GM19240 (cell line): Measurements from ENCODE around the gene EXOSC7.
"Not testable (repeated sequence)": the region's sequence is repeated elsewhere in the genome, so short reads cannot be mapped to it uniquely, and the experiment has no call there.

ENCODE experiments used
- DNase-seq: peaks from one replicate; pipeline ENCODE4 v3.0.0; 2011; ENCODE audit warnings: low spot score; ENCODE audit not compliant: insufficient read length

Gene EXOSC7

DNA sequence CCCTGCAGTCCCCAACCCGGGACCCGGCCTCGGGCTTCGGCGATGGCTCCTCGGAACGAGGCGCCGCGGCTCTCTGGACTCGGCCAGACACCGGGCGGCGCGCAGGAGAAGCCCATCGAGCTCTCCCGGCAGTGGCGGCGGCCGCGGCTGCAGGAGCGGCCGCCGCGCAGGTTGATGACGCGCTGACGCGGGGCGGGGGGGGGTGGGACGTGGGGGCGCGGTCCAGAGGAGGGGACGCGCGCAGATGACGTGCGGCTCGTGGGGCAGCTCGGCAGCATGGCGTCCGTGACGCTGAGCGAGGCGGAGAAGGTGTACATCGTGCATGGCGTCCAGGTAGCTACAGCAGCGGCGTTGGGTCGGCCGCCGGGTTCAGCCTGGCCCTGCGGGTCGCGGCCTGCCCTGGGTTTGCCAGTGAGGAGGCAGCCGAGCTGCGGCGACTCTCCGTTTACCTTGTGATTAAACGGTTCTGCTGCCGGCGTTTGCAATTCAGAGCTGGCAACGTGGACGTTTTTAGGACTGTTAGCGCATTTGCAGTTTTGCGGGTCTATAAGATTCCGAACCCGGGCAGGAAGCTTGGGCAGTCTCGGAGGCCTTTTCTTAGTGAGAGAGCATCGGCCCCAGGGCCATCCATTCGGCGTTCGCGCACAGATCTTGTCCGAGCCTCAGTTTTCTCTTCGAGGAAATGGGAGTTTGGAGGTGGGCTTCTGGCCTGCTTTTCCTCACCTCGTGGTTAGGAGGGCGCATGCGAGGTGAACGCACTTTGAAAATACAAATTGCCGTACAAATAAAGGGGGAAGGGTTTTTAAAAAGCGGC lies at the start of gene EXOSC7, which contains the start of gene ZDHHC3:
EXOSC7 (plus strand) TSS at position 243 of the 814 bp plus-strand sequence; CDS start at position 277, 34 bp downstream.
ZDHHC3 (minus strand) TSS at position 173 of the 814 bp plus-strand sequence. CDS start 16,738 bp downstream, outside the sequence.
- DNase-seq = peak; percentile 71

DNA sequence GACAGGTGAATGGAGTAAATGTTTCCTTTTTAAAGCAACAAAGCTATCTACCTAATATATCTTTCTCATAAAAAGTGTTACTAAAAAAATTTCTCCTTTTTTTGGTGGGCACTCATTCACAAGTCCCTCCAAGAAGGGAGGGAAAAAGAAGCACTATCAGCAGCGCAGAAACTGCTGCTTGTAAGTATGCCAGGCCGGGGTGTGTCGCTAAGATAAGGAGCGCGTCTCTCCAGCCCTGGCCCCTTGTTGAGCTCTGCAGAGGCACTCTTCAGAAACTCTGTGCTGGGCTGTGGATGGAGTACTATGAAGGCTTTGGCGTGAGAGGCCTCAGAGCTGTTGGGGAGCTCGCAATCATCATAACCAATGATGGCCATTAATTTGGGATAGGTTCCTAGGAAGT lies 49.1 kb upstream of the EXOSC7 start:
- DNase-seq = no peak

DNA sequence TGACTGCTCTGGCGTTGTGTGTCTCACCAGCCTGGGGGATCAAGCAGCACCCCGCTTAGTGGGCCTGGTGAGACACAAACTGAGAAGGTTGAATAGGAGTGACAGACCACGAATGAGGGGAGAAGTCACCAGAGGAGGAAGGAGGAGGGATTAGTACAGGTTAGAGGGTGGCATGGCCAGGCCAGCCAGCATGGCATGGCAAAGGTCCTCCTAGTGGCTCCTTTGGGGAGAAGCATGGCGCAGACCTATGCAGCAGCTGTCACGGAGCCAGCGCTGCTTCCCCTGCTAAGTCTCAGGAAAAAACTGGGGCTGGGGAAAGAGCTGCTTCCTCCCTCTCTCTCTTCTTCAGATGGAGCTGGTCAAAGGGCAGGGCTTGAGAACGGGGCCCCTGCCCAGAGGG lies 48.7 kb upstream of the EXOSC7 start:
- no peak for DNase-seq

DNA sequence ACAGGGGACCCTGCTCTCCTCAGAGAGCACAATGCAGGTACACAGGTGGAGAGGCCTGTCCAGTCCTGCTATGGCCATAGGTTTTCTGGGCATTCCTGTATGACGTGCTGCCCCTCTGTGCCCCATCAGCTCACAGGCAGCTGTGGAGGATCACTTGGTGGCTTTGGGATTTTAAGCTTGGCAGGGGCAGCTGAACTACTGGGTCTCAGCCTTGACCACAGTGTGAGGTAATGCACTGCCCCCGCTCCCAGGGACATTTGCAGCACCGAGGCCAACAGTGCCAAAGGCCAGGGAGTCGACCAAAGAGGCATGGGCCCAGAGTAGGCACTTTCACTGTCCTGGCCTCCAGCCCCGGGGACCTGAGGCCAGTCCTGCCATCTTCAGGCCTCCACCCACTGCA lies 46.3 kb upstream of the EXOSC7 start:
- no peak for DNase-seq

DNA sequence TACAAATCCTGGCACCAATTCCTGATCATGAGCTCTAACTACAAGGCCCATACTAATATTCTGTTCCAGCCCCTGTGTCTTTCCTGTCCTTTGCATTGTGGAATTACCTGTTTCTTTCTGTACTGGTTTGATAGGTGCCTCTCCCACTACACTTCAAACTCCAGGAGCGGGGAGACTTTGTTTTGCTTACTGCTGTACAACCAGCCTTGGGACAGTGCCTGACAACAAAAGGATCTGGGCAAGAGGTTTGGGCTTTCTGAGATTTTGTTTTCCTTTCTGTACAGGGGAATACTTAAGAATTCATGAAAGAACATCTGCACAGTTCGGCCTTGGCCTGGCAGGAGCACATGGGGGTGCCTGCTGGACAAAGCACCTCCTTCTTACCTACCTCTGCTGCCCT lies 45.1 kb upstream of the EXOSC7 start:
- no peak for DNase-seq

DNA sequence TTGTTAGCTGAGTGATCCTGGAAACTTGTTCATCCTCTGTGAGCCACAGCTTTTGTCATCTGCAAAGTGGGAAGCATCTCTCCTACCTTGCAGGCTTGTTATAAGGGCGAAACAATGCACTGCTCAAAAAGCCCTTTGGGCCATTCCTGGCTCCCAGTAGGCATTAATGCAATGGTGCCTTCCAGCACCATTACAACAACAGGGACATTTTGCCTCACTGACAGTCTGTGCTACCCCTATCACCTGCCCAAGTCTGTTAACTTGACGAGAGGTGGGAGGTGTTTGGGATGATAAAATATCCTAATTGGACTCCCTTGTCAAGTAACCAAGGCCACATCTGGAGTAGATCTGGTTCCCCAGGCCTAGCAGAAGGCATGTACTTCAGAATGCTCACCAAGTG lies 44.3 kb upstream of the EXOSC7 start:
- no peak for DNase-seq

DNA sequence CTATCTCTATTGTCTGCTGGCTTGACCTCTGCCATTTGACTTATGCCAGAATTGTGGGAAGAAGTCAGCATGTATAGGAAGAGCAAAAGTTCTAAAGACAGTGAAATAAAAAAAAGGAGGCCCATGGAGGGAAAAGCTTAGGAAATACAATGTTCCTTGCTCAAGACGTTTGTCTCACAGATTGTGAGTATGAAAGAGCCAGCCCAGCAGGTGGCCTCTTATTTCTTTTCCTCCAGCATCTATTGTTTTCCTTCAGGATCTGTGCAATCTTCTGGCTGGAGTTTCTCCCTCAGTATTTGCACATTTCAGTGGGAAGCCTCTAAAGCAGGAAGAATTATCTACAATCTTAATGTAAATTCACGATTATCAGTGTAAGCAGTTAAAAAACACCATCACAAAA lies 43.8 kb upstream of the EXOSC7 start:
- DNase-seq = no peak

DNA sequence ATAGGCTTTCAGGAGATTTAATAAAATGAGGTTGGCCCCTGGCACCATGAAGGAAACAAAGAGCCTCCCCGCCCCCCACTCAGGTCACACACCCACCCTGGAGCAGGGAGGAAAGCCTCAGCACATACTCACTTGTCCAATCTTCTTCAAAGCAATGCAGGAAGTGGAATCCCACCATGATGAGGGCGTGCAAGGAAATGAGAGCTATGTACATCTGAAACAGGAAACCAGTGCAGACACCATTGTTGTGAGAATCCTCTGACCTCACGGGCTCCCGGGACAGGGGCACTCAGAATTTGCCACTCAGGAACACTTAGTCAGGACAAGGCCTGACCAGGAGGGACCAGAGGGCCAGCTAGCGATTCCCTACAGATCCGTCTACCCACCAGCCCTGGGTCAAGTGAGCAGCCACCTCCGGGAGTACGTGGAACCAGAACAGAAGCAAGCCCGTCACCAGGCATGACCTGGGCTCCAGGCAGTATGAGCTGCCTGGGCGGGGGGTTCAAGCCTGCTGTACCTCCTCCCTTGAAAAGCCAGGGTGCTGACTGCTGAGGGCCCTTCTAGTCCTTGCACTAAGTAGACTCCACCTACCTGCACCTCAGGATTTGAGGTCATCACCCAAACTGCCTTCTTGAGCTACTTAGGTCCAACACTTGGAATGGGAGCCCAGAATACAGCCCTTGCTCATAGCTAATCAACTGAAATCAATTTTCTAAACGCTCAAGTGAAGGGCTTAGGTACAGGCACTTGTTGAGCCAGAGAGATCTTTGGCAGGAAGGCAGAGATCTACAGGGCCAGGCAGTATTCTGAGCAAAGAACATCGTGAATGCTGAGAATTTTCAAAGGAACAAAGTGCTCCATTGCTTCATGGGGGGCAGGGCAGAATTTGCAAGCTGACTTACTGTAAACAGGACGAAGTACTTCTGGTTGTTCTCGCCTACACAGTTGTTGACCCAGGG lies 42.8 kb upstream of the EXOSC7 start:
- DNase-seq = no peak

DNA sequence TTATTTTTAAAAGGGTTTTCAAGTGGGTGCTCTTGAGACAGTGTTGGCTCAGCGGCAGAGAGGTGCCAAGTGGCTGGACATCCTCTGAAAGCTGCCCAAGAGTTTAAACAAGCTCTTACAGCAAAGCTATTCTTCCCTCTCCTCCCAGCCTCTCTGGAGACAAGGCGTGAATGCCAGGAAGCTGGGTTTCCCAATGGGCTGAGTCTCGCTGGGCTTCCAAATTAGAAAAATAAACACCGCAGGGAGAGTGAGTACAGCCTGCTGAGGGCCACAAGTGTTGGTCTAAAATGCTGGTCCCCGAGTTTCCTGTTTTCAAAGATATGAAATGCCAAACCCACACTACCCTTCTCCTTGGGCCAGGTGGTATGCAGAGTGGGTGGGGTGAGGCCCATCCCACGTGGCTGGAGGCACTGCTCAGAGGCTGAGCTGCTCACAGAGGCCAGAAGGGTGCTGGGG lies 36.4 kb upstream of the EXOSC7 start:
- no peak for DNase-seq

DNA sequence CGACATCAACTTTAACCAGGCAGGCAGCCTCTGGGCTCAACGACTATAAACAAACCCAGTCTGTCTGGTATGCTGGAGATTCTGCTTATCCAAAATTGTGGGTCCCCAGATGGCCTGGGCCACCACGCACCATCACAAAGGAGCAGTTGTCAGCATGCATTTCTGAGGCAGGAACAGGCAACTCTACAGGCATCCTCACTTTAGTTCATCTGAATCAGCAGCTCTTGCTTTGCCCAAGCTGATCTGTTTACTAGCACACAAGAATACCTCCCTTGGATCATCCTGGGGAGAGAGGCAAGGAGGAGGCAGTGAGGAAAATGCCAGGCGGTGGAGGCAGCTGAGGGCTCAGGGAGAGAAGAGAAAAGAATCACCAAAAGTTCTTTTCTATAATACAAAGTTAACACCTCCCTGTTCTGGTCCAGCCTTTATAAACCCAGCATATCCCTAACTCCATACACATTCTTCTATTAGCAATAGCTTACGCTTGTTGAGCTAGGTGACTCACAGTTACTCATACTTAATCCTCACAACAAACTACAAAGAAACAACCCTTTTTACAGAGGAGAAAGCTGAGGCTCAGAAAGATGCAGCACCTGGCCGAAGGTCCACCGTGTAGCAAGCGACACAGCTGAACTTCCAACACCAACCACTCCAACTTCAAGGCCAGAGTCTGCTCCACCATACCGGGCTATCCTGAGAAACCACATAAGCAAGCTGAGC lies 33.7 kb upstream of the EXOSC7 start:
- DNase-seq = no peak

DNA sequence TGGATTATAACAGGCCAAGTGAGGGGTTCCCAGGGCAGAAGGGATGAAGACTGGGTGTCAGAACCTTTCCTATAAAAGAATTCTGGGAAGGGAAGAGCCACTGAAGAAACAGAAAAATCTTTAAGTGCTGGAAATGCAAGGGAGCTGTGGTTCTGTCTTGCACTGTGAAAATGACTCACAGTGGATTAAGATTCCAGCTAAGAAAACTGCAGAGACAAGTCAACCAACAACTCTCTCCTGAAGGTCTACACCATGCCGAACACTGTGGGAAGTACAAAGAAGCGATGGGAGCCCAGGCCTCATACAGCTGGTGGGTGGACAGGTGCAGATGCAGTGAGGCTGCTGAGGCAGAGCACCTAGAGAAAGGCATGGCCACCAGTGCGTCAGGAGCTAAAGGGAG lies 27.8 kb upstream of the EXOSC7 start:
- DNase-seq = no peak

DNA sequence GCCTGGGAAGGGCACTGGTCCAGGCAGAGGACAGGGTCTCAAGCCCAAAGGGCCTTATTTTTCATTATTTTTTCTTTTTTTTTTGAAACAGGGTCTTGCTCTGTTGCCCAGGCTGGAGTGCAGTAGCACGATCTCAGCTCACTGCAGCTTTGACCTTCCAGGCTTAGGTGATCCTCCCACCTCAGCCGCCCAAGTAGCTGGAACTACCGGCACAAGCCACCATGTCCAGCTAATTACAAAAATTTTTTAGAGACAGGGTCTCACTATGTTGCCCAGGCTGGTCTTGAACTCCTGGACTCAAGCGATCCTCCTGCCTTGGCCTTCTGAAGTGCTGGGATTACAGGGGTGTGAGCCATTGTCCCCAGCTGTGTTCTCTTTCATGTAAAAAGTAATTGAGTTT lies 26.3 kb upstream of the EXOSC7 start:
- DNase-seq = not testable (repeated sequence)

DNA sequence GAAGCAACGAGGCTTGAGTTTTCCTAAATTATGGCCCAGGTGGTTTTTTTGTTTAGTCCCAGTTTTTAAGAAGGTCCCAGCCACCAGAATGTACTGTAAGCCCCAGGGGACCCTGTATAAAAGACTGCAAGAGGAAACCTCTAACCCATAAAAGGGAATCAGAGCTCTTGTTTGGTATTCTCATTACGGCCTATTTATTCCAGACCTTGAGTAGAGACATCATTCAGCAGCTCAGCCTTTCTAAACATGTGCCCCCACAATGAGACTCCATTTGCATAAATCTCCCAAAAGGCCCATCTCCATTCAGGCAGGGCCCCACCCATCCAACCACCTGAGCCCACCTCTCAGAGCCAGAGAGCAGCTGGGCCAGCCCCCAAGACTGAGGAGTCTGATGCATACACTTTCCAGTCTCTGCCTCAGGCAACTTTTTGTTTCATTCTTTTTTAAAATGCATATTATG lies 25.7 kb upstream of the EXOSC7 start:
- no peak for DNase-seq

DNA sequence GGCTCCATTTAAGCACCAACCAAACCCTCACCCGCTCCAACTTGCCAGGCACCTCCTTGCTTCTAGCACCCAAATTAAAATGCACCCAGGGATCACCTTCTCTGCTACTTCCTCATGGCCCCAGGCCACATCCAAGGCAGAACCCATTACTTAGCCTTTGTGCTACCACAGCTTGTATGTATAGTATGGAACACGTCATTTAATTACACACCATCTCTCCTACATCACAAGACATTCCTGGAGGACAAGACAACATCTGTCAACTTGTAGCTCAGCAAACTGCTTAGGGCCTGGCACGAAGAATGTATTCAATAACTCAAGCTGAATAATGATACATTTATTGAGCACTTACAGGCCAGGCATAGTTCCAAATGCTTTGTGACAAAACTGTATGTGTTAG lies 23.4 kb upstream of the EXOSC7 start:
- no peak for DNase-seq

DNA sequence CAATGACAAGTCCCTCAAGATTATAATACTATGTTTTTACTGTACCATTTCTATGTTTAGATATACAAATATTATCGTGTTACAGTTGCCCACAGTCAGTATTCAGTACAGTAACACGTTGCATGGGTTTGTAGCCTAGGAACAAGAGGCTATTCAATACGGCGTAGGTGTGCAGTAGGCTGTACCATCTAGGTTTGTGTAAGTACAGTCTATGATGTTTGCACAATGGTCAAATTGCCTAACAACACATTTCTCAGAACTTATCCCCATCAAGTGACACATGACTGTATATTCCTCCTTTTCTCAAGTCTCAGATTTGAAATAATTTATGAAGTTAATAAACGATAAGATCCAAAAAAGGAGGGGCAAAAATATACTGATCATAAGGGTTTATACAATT lies 21.7 kb upstream of the EXOSC7 start:
- DNase-seq = no peak

DNA sequence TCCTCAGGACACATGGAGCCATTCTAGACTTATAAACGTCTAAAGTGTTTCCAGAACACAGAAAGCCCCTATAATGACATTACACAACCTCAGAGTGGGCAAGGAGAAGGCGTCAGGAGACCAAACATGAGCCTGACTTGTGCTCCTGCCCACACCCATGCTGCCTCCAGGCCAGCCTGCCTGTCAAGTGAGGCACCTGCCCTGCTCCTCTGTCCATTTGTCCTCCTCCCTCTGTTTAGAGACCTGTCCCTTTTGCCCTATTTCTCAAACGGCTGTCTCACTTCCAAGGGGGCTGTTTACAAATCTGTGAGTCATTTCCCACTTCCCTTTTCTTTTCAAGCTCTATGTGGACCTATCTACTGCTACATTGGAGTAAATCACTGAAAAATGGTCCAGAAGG lies 21.1 kb upstream of the EXOSC7 start:
- DNase-seq = peak; percentile 37

DNA sequence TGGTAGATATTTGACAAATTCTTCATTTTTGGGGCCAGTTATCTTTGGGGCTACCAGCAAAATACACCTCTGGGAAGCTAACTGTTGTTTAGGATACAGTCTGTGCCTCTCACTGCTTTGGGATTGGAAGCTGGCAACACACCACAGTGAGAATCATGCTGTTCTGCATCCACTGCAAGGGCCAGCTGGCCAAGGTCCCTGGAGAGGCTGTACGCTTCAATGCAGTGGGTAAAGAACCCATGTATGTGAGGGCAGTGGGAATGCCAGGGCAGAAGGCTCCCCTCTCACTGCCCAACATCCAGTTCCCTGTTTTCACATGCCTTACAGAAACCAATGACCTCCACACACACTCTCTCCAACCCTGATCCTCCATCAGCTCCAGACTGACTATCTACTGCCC lies 20.1 kb upstream of the EXOSC7 start:
- no peak for DNase-seq

DNA sequence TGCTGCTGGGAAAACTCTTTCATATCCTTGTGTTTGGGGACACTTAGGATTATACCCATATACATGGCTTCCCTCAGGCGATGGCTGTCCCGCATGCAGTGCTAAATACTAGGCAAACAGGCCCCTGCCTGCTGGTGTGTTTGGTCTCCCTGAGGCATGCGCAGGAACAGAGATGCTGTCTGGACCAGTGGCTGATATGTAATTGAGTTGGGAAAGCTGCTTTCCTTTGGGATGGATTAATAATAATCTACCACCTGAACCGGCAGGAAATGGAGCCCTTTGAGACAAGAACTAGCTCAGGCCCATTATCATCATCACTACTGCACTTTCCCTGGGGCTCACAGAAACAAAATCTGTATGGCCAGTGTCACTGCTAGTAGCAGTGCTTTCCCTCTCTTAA lies 18.1 kb upstream of the EXOSC7 start:
- no peak for DNase-seq

DNA sequence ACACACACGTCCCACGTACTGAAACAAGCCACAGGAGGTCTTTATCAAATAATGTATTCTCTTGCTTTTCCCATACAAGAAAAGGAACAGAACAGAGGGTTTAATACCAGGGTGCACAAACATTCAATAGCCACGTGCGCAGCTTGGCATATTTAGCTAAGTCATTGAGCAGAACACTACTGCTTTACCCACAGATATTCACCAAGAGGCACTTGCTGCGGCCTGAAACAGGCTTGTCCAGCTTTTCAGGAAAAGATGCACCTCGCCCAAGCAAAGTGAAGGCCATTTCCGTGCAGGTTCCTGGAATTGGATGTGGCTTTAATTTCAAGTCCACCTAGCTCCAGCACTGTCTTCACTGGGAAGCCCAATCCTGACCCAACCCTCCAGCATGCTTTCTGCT lies 17.7 kb upstream of the EXOSC7 start:
- DNase-seq = no peak

DNA sequence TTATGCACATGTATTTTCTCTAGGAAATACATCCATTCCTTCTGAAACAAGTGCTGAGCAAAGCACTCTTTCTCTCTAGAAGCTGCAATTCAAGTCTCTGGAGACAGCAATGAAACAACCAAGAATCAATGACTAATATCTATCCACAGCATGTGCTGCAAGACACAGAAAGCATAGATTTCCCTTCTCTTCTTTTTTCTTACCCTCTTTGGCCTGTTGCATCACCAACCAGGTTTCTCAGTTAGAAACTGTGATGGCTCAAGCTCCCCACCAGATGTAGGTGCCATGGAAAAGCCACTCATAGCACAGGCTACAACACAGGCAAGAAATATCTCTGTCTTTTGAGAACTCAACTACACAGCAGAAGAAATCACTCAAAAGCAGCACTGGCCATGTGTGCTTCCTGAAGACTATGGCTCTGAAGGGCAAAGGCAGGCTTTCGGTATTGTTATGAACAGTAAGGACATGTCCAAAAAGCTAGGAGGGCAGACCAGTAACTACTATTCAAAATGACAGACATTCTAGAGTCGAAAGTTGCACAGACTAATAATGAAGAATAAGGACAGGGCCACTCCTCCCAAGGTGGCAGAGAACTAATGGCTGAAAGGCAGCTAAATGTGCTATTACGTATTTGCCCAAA lies 15.5 kb upstream of the EXOSC7 start:
- no peak for DNase-seq

DNA sequence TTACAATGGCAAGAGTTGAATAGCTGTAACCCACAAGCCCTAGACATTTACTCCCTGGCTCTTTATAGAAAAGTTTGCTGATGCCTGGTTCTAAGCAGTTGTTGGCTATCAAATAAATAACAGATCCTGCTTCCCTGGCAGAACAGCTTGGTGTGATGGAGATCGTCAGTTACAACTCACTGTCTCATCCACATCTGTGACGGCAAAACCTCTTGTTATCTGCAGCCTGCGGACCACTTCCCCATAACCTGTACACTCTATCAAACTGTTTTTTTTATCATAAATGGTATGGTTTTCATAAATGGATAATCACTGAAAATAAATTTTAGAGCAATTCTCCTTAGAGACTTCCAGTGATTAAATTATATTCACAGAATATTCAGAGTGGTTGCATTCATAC lies 14.2 kb upstream of the EXOSC7 start:
- no peak for DNase-seq
